ENCODE results near the gene EXOC4.

DNA sequence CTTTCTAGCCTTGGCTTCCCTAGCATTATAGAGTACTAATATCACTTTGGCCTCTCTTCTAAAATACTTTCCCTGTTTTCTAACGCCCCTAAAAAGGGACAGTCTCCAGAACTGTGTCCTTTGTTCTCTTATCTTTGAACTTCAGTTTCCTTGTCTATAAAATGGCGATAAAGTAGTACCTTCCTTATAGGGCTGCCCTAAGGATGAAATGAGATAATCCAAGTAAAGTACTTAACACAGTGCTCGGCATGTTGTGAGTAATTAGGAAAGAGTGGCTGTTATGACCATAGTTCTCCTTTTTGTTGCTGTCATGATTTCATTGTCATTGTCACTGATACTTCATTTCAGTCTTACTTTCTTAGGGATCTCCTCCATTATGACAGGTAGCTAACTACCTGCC lies 114.7 kb downstream of the EXOC4 start:
- TF ChIP-seq, protein P1, sequence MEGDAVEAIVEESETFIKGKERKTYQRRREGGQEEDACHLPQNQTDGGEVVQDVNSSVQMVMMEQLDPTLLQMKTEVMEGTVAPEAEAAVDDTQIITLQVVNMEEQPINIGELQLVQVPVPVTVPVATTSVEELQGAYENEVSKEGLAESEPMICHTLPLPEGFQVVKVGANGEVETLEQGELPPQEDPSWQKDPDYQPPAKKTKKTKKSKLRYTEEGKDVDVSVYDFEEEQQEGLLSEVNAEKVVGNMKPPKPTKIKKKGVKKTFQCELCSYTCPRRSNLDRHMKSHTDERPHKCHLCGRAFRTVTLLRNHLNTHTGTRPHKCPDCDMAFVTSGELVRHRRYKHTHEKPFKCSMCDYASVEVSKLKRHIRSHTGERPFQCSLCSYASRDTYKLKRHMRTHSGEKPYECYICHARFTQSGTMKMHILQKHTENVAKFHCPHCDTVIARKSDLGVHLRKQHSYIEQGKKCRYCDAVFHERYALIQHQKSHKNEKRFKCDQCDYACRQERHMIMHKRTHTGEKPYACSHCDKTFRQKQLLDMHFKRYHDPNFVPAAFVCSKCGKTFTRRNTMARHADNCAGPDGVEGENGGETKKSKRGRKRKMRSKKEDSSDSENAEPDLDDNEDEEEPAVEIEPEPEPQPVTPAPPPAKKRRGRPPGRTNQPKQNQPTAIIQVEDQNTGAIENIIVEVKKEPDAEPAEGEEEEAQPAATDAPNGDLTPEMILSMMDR (conservative IDR thresholded peaks at IDR 0.05), result no peak
- TF ChIP-seq ZFX (IDR thresholded peaks at IDR 0.05), result no peak
